Testis (tissue), 2 donors: ENCODE results near the gene FGF21.

Experiments used
- POLR2A ChIP-seq: fragments of 450-650 bp; IDR thresholded peaks from one replicate; pipeline ENCODE4 v1.6.1; 2017; ENCODE audit warnings: antibody characterized with exemption, mild to moderate bottlenecking, moderate library complexity
- TF ChIP-seq, protein P1 (sequence below), 3 experiments: fragments of 450-650 bp in 2 of 3; fragments of 200-600 bp in 1 of 3; sonication (generic) in 1 of 3; IDR thresholded peaks; one replicate each; pipeline ENCODE4 v1.5.1; 2016 to 2019; ENCODE audit warnings: antibody characterized with exemption in 3 of 3, mild to moderate bottlenecking in 2 of 3, moderate library complexity in 1 of 3

DNA sequence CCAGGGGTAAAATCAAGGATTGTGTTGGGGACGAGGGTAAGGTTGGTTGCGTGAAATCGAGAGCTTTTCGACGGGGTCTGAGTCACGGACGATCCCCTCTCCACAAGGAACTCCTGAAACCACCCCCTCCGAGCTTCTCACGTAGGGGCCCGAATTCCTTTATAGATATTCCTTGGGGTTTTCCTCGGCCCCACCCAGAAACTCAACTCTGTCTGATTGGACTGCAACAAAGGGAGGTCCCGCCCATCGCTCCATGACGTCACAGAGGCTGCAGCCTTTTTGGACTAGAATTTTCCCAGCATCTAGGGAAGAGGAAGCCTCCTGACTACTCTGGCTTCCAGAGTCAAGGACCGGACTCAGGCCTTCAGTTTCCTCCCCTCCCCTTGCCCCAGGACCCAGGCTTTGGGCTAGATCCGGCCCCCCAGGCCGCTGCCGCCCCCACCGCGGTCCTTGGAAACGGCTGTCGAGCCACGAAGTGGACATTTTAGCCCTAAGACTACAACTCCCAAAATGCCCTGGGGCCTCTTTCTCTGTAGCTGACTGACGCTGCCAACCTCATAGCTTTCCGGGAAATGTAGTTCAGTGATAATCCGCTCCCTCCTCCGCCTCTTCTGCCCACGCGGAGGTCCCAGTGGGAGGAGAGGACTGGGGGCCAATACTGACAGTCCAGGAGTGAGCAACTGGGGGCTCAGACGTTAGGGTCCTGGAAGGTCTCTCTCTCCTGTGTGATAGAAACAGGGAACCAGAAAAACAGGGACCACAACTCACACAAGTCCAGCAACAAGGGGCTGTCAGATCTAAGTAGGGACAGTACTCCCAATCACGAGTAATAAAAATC lies 8.4 kb upstream of the FGF21 start, which contains the start of gene IZUMO1:
- TF ChIP-seq, protein P1, sequence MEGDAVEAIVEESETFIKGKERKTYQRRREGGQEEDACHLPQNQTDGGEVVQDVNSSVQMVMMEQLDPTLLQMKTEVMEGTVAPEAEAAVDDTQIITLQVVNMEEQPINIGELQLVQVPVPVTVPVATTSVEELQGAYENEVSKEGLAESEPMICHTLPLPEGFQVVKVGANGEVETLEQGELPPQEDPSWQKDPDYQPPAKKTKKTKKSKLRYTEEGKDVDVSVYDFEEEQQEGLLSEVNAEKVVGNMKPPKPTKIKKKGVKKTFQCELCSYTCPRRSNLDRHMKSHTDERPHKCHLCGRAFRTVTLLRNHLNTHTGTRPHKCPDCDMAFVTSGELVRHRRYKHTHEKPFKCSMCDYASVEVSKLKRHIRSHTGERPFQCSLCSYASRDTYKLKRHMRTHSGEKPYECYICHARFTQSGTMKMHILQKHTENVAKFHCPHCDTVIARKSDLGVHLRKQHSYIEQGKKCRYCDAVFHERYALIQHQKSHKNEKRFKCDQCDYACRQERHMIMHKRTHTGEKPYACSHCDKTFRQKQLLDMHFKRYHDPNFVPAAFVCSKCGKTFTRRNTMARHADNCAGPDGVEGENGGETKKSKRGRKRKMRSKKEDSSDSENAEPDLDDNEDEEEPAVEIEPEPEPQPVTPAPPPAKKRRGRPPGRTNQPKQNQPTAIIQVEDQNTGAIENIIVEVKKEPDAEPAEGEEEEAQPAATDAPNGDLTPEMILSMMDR (IDR thresholded peaks at IDR 0.05), result no peak
- no peak for TF ChIP-seq POLR2A
